SK-N-MC (cell line): ENCODE measurements around the gene DDAH2.

Experiments used
- DNase-seq: peaks from one replicate; pipeline ENCODE4 v3.0.0-alpha.2; 2011; ENCODE audit warnings: low read depth, low spot score
- H3K27ac ChIP-seq: fragments of 200-600 bp; sonication (generic); 2 replicates; pipeline ENCODE4 v1.5.1; 2016; ENCODE audit warnings: mixed run types
- H3K36me3 ChIP-seq: fragments of 200-600 bp; sonication (generic); 2 replicates; pipeline ENCODE4 v1.6.1; 2017; ENCODE audit warnings: antibody characterized with exemption, low read length, mixed read lengths; ENCODE audit not compliant: insufficient read depth
- H3K4me3 ChIP-seq: fragments of 200-600 bp; sonication (generic); 2 replicates; pipeline ENCODE4 v1.5.1; 2016
- H3K9ac ChIP-seq: fragments of 200-600 bp; sonication (generic); 2 replicates; pipeline ENCODE4 v1.8.0; 2017; ENCODE audit warnings: mixed run types, mixed read lengths; ENCODE audit not compliant: insufficient read length
- H3K9me3 ChIP-seq: fragments of 200-600 bp; sonication (generic); 2 replicates; pipeline ENCODE4 v1.6.1; 2017; ENCODE audit warnings: low read depth, mild to moderate bottlenecking, antibody characterized with exemption, low read length, moderate library complexity, mixed read lengths
- EZH2 ChIP-seq: fragments of 200-600 bp; sonication (generic); IDR thresholded peaks from one replicate; pipeline ENCODE4 v1.6.1; 2017; ENCODE audit warnings: antibody characterized with exemption
- FOXP2 ChIP-seq: optimal IDR thresholded peaks from 2 replicates; pipeline ENCODE3; 2011; ENCODE audit warnings: mild to moderate bottlenecking, moderate library complexity; ENCODE audit not compliant: insufficient read depth; ENCODE audit errors: extremely low read length, control extremely low read depth
- POLR2AphosphoS5 ChIP-seq: IDR thresholded peaks from 2 replicates; pipeline ENCODE4 v1.6.1; 2012; ENCODE audit warnings: mild to moderate bottlenecking, low read depth, low read length, borderline replicate concordance

Gene DDAH2, protein sequence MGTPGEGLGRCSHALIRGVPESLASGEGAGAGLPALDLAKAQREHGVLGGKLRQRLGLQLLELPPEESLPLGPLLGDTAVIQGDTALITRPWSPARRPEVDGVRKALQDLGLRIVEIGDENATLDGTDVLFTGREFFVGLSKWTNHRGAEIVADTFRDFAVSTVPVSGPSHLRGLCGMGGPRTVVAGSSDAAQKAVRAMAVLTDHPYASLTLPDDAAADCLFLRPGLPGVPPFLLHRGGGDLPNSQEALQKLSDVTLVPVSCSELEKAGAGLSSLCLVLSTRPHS

GRCh38 chr6:31728767-31729514, at the start of gene DDAH2:
Gene DDAH2 (minus strand): TSS chr6:31729299. CDS start chr6:31729161, 138 bp downstream.
- TF ChIP-seq POLR2AphosphoS5: no peak
- TF ChIP-seq EZH2: no peak
- no peak for TF ChIP-seq FOXP2
- Histone ChIP-seq H3K27ac (peak within 1 kb of the TSS; percentile 35; the same call in 1 of the 2 replicates), H3K36me3 (peaks cover 41% of the 10 kb centered on the region)

GRCh38 chr6:31778193-31778592, 49.1 kb upstream of the DDAH2 start:
- Histone ChIP-seq H3K36me3 (peaks cover 55% of the 10 kb centered on the region), H3K27ac (peak overlapping the region; percentile 46; the same call in 1 of the 2 replicates)
- DNase-seq: no peak

More at GRCh38 chr6:31728767-31729514, at the start of gene DDAH2:
- peak within 1 kb of the TSS; percentile 94 for H3K4me3 ChIP-seq
- DNase-seq: no peak
- H3K9me3 ChIP-seq: no peaks in the 10 kb centered on the region
- H3K9ac ChIP-seq: peak within 1 kb of the TSS; percentile 76

DNA sequence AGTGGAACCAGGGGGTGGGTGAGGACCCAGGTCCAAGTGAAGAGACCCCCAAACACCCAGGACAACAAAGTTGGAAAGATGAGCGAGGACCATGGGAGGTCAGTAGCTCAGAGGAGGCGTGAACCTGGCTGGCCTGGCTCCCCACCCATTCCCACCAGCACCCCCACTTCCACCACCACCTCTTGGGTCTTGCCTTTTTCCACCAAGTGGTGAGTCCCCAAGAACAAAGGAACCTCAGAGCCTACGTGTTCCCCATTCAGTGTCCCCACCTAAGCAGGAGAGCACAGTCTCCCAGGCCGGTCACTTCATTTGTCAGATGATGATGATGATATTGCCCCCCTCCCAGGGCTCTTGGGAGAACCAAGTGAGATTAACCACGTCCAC, 48.6 kb upstream of the DDAH2 start:
- no peak for DNase-seq
- no peak overlapping the region for H3K9ac ChIP-seq
- H3K27ac ChIP-seq: peak overlapping the region; percentile 46; the same call in 1 of the 2 replicates
- TF ChIP-seq EZH2 (no peak), POLR2AphosphoS5 (no peak; the same call in 1 of the 2 replicates), FOXP2 (no peak)
- no peaks in the 10 kb centered on the region for H3K9me3 ChIP-seq
- H3K36me3 ChIP-seq: peaks cover 49% of the 10 kb centered on the region
- no peak overlapping the region for H3K4me3 ChIP-seq

More at GRCh38 chr6:31778193-31778592, 49.1 kb upstream of the DDAH2 start:
- Histone ChIP-seq H3K9me3 (no peaks in the 10 kb centered on the region), H3K4me3 (no peak overlapping the region), H3K9ac (no peak overlapping the region)
- TF ChIP-seq POLR2AphosphoS5 (no peak), EZH2 (no peak), FOXP2 (no peak)

DNA sequence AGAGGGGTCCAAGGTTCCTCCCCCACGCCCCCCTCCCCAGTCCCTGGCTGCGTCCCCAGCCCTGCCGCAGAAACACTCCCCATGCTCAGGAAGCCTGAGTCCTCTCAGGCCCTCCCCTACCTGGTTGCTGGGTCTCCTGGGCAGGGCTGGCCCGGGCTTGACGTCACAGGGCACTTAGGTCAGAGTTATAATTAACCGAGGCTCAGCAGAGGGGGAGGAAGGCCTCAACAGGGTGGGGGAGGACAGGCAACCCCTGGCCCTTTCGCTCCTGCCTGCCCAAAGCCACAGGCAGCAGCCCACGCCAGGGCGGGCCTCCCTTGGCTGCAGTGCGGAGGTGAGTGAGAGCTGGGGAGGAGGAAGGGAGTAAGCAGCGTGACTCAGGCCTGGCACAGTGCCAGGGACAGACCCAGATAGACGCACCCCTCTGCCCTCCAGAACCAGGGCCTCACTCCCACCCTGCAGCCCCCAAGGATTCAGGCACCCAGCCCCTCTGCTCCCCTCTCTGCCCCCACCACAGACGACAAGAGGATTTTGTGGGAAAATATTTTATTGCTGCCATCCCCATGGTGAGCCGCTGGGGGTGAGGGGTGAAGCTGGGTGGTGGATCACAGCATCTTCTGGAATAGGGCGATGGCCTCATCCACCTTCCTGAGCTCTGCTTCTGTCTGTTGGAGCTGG, 48.0 kb upstream of the DDAH2 start, which contains the start of gene VWA7:
TSS of gene VWA7 (minus strand) at position 340 of the 678 bp plus-strand sequence. CDS start 549 bp downstream, outside the sequence.
- Histone ChIP-seq H3K36me3 (peaks cover 44% of the 10 kb centered on the region), H3K9ac (no peak within 1 kb of the TSS), H3K27ac (peak within 1 kb of the TSS; percentile 46), H3K9me3 (no peaks in the 10 kb centered on the region), H3K4me3 (no peak within 1 kb of the TSS)
- no peak for DNase-seq
- TF ChIP-seq EZH2: no peak
- no peak for TF ChIP-seq FOXP2
- peak; percentile 39 for TF ChIP-seq POLR2AphosphoS5

DNA sequence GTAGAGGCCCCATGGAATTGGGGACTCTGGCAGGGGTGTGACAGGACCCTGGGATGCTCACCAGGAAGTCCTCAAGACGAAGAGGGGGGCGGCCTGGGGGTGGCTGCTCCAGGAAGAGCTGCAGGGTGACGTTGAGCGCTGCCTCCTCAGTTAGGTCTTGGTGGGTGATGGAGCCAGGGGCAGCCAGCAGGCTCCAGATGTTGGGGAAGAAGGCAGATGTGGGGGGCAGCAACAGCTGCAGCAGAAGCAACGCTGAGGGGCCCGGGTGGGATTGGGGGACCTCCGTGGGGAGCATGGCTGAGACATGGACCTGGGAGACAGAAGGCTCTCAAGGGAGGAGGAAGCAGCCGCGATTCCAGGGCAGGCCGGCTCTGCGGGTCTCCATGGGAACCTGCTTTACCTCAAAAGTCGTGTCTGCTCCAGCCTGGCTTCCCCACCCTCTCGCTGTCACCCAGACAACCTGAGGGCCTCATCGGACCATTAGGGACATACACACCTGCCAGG, 47.4 kb upstream of the DDAH2 start:
- H3K9ac ChIP-seq: no peak overlapping the region
- H3K36me3 ChIP-seq: peaks cover 38% of the 10 kb centered on the region
- no peaks in the 10 kb centered on the region for H3K9me3 ChIP-seq
- DNase-seq: no peak
- H3K4me3 ChIP-seq: no peak overlapping the region
- H3K27ac ChIP-seq: no peak overlapping the region
- TF ChIP-seq EZH2: no peak
- no peak for TF ChIP-seq FOXP2
- no peak for TF ChIP-seq POLR2AphosphoS5

GRCh38 chr6:31775633-31776484, 46.8 kb upstream of the DDAH2 start:
- TF ChIP-seq EZH2: no peak
- TF ChIP-seq FOXP2: no peak
- no peak for TF ChIP-seq POLR2AphosphoS5
- Histone ChIP-seq H3K27ac (no peak overlapping the region), H3K4me3 (no peak overlapping the region)

GRCh38 chr6:31775184-31775583, 46.1 kb upstream of the DDAH2 start:
- DNase-seq: no peak
- no peak overlapping the region for H3K9ac ChIP-seq

More at GRCh38 chr6:31775633-31776484, 46.8 kb upstream of the DDAH2 start:
- no peak for DNase-seq
- H3K36me3 ChIP-seq: peaks cover 31% of the 10 kb centered on the region
- H3K9ac ChIP-seq: no peak overlapping the region
- H3K9me3 ChIP-seq: no peaks in the 10 kb centered on the region

GRCh38 chr6:31771992-31772358, 42.9 kb upstream of the DDAH2 start:
- H3K36me3 ChIP-seq: no peaks in the 10 kb centered on the region
- no peak overlapping the region for H3K4me3 ChIP-seq
- no peaks in the 10 kb centered on the region for H3K9me3 ChIP-seq
- TF ChIP-seq FOXP2: no peak
- no peak for TF ChIP-seq EZH2
- no peak overlapping the region for H3K27ac ChIP-seq
- DNase-seq: no peak
- H3K9ac ChIP-seq: no peak overlapping the region

More at GRCh38 chr6:31775184-31775583, 46.1 kb upstream of the DDAH2 start:
- no peak overlapping the region for H3K4me3 ChIP-seq
- H3K27ac ChIP-seq: no peak overlapping the region
- TF ChIP-seq POLR2AphosphoS5: no peak
- peaks cover 25% of the 10 kb centered on the region for H3K36me3 ChIP-seq
- H3K9me3 ChIP-seq: no peaks in the 10 kb centered on the region
